MM.1S (cell line): ENCODE results near the gene TPCN1.

Source experiments
- DNase-seq: peaks from one replicate; pipeline ENCODE4 v3.0.0-alpha.2; 2015
- H2AFZ ChIP-seq: fragments of 300-600 bp; sonication (generic); 2 replicates; pipeline ENCODE4 v1.6.0; 2016; ENCODE audit warnings: antibody characterized with exemption, low read length
- H3F3A ChIP-seq: fragments of 300-600 bp; sonication (generic); 2 replicates; pipeline ENCODE4 v1.6.1; 2016; ENCODE audit warnings: mild to moderate bottlenecking, antibody characterized with exemption, low read length, moderate library complexity, mixed read lengths; ENCODE audit not compliant: insufficient read depth
- H3K27ac ChIP-seq: fragments of 300-600 bp; sonication (generic); 2 replicates; pipeline ENCODE4 v1.5.1; 2016; ENCODE audit warnings: mild to moderate bottlenecking, low read length
- H3K27me3 ChIP-seq: fragments of 300-600 bp; sonication (generic); replicated peaks from 2 replicates; pipeline ENCODE4 v1.6.0; 2016; ENCODE audit warnings: low read length; ENCODE audit not compliant: insufficient read depth
- H3K36me3 ChIP-seq: fragments of 300-600 bp; sonication (generic); replicated peaks from 2 replicates; pipeline ENCODE4 v1.6.1; 2016; ENCODE audit warnings: mild to moderate bottlenecking, low read length, mixed read lengths; ENCODE audit not compliant: insufficient read depth
- H3K4me1 ChIP-seq: fragments of 300-600 bp; sonication (generic); 2 replicates; pipeline ENCODE4 v1.6.1; 2016; ENCODE audit warnings: low read length, mixed read lengths
- H3K4me2 ChIP-seq: fragments of 300-600 bp; sonication (generic); 2 replicates; pipeline ENCODE4 v1.6.0; 2016; ENCODE audit warnings: low read depth, low read length
- H3K4me3 ChIP-seq: fragments of 300-600 bp; sonication (generic); 2 replicates; pipeline ENCODE4 v1.5.1; 2016; ENCODE audit warnings: low read length, mixed read lengths
- H3K79me2 ChIP-seq: fragments of 300-600 bp; sonication (generic); 2 replicates; pipeline ENCODE4 v1.6.1; 2016; ENCODE audit warnings: mixed run types, low read length, mixed read lengths
- H3K9ac ChIP-seq: fragments of 300-600 bp; sonication (generic); 2 replicates; pipeline ENCODE4 v1.6.1; 2016; ENCODE audit warnings: low read length, mixed read lengths
- H3K9me2 ChIP-seq: fragments of 300-600 bp; sonication (generic); replicated peaks from 2 replicates; pipeline ENCODE4 v1.6.1; 2016; ENCODE audit warnings: mild to moderate bottlenecking, low read length, mixed read lengths; ENCODE audit not compliant: insufficient read depth
- H3K9me3 ChIP-seq: fragments of 300-600 bp; sonication (generic); replicated peaks from 2 replicates; pipeline ENCODE4 v1.6.1; 2016; ENCODE audit warnings: mild to moderate bottlenecking, low read length, mixed read lengths; ENCODE audit not compliant: insufficient read depth
- H4K20me1 ChIP-seq: fragments of 300-600 bp; sonication (generic); 2 replicates; pipeline ENCODE4 v1.6.1; 2016; ENCODE audit warnings: mild to moderate bottlenecking, low read length, moderate library complexity, mixed read lengths; ENCODE audit not compliant: insufficient read depth
- CTCF ChIP-seq: fragments of 300-600 bp; sonication (generic); IDR thresholded peaks from 2 replicates; pipeline ENCODE4 v1.5.1; 2016; ENCODE audit warnings: antibody characterized with exemption, low read length, mixed read lengths
- EZH2 ChIP-seq: fragments of 300-600 bp; sonication (generic); optimal IDR thresholded peaks from 2 replicates; pipeline ENCODE3; 2017; ENCODE audit warnings: low read depth, mild to moderate bottlenecking, antibody characterized with exemption, low read length, mixed read lengths
- EZH2phosphoT487 ChIP-seq: fragments of 300-600 bp; sonication (generic); IDR thresholded peaks from 2 replicates; pipeline ENCODE4 v1.6.1; 2018; ENCODE audit warnings: antibody characterized with exemption, low read length

The TPCN1 gene

GRCh38 chr12:113329022-113329790, 107.9 kb downstream of the TPCN1 start:
- no peaks in the 10 kb centered on the region for H4K20me1 ChIP-seq
- no peaks in the 10 kb centered on the region for H3K36me3 ChIP-seq
- no peak overlapping the region for H3K4me3 ChIP-seq
- no peaks in the 10 kb centered on the region for H3K4me1 ChIP-seq
- no peaks in the 10 kb centered on the region for H3K79me2 ChIP-seq
- no peaks in the 10 kb centered on the region for H3K9me2 ChIP-seq
- no peak overlapping the region for H3K4me2 ChIP-seq
- TF ChIP-seq EZH2 = no peak
- TF ChIP-seq EZH2phosphoT487 = no peak
- TF ChIP-seq CTCF = no peak
- no peak overlapping the region for H3K27ac ChIP-seq
- no peaks in the 10 kb centered on the region for H3F3A ChIP-seq
- no peaks in the 10 kb centered on the region for H3K9me3 ChIP-seq
- no peak for DNase-seq
- no peak overlapping the region for H2AFZ ChIP-seq
- H3K27me3 ChIP-seq = no peaks in the 10 kb centered on the region
- H3K9ac ChIP-seq = no peak overlapping the region

GRCh38 chr12:113329791-113330417, 108.6 kb downstream of the TPCN1 start:
- Histone ChIP-seq H3K9ac (no peak overlapping the region), H3K4me2 (no peak overlapping the region), H3F3A (no peaks in the 10 kb centered on the region), H3K36me3 (no peaks in the 10 kb centered on the region), H3K27ac (no peak overlapping the region), H3K79me2 (no peaks in the 10 kb centered on the region), H3K27me3 (no peaks in the 10 kb centered on the region), H3K4me3 (no peak overlapping the region), H3K9me3 (no peaks in the 10 kb centered on the region), H3K4me1 (no peaks in the 10 kb centered on the region), H2AFZ (no peak overlapping the region), H4K20me1 (no peaks in the 10 kb centered on the region), H3K9me2 (no peaks in the 10 kb centered on the region)
- no peak for DNase-seq
- TF ChIP-seq EZH2 = no peak
- no peak for TF ChIP-seq CTCF
- TF ChIP-seq EZH2phosphoT487 = no peak

GRCh38 chr12:113330505-113330904, 109.2 kb downstream of the TPCN1 start:
- Histone ChIP-seq H3K79me2 (no peaks in the 10 kb centered on the region), H3K9ac (no peak overlapping the region), H3K27me3 (no peaks in the 10 kb centered on the region), H4K20me1 (no peaks in the 10 kb centered on the region), H3K4me3 (no peak overlapping the region), H2AFZ (no peak overlapping the region), H3K4me1 (no peaks in the 10 kb centered on the region), H3K36me3 (no peaks in the 10 kb centered on the region), H3K4me2 (no peak overlapping the region), H3K9me2 (no peaks in the 10 kb centered on the region), H3K9me3 (no peaks in the 10 kb centered on the region), H3F3A (no peaks in the 10 kb centered on the region), H3K27ac (no peak overlapping the region)
- DNase-seq = no peak
- no peak for TF ChIP-seq EZH2phosphoT487
- no peak for TF ChIP-seq CTCF
- no peak for TF ChIP-seq EZH2
